K562 (cell line): ENCODE data around the gene LRRC74B. TPM values are rescaled to one million over a fixed set of nuclear protein-coding genes. Genes with fewer than 3 reads are reported as not detected.

ENCODE experiments used
- BRCA1 ChIP-seq, 2 experiments: fragments of 450-650 bp in 1 of 2; sonication (generic) in 1 of 2; formaldehyde crosslinking in 1 of 2; IDR thresholded peaks; 2 replicates each; pipeline versions ENCODE4 v1.5.0 to v1.6.1; 2017 to 2020; ENCODE audit warnings: mild to moderate bottlenecking in 1 of 2, missing genetic modification reagents in 1 of 2
- C11orf30 ChIP-seq: fragments of 450-650 bp; IDR thresholded peaks from 2 replicates; pipeline ENCODE4 v1.6.1; 2016; ENCODE audit warnings: low read depth, mild to moderate bottlenecking
- E2F6 ChIP-seq, 2 experiments: IDR thresholded peaks; 2 replicates each; pipeline ENCODE4 v1.6.1; 2011; ENCODE audit warnings: borderline replicate concordance in 1 of 2, control low read depth in 1 of 2, low read depth in 1 of 2, low read length in 1 of 2, mild to moderate bottlenecking in 1 of 2, mixed read lengths in 1 of 2, moderate library complexity in 1 of 2; ENCODE audit not compliant: insufficient read depth in 1 of 2, insufficient read length in 1 of 2, poor library complexity in 1 of 2, severe bottlenecking in 1 of 2; ENCODE audit errors: extremely low read depth in 1 of 2
- ERF ChIP-seq: fragments of 450-650 bp; formaldehyde crosslinking; IDR thresholded peaks from 2 replicates; pipeline ENCODE4 v1.4.0; 2020; ENCODE audit warnings: mild to moderate bottlenecking, mixed read lengths
- FOXA3 ChIP-seq, 2 experiments: fragments of 450-650 bp in 1 of 2; sonication (generic) in 1 of 2; formaldehyde crosslinking; IDR thresholded peaks in 1 of 2; conservative IDR thresholded peaks in 1 of 2; 2 replicates each; pipeline versions ENCODE4 v1.4.0 to v1.8.0; 2020 to 2022; ENCODE audit warnings: mild to moderate bottlenecking in 2 of 2, missing genetic modification reagents in 1 of 2
- FOXJ3 ChIP-seq: sonication (generic); formaldehyde crosslinking; IDR thresholded peaks from 2 replicates; pipeline ENCODE4 v1.4.0; 2020; ENCODE audit warnings: mild to moderate bottlenecking, missing genetic modification reagents
- MXD1 ChIP-seq: fragments of 250-450 bp; sonication (Bioruptor Pico); IDR thresholded peaks from 2 replicates; pipeline ENCODE4 v1.8.0; 2021; ENCODE audit warnings: borderline replicate concordance, mild to moderate bottlenecking, moderate library complexity; ENCODE audit not compliant: poor library complexity, severe bottlenecking
- PHF20 ChIP-seq: fragments of 450-650 bp; IDR thresholded peaks from 2 replicates; pipeline ENCODE4 v1.6.1; 2018; ENCODE audit not compliant: partially characterized antibody
- POLR3A ChIP-seq: IDR thresholded peaks from 2 replicates; pipeline ENCODE4 v1.6.1; 2011; ENCODE audit warnings: borderline replicate concordance, mild to moderate bottlenecking, moderate library complexity; ENCODE audit not compliant: insufficient read length, insufficient read depth; ENCODE audit errors: extremely low read depth
- PRPF4 ChIP-seq: fragments of 200-400 bp; formaldehyde crosslinking; IDR thresholded peaks from one replicate; pipeline ENCODE4 v1.6.1; 2017; ENCODE audit warnings: low read length, low read depth, mild to moderate bottlenecking; ENCODE audit not compliant: insufficient read depth, poor library complexity, severe bottlenecking
- RB1 ChIP-seq: fragments of 450-650 bp; IDR thresholded peaks from 2 replicates; pipeline ENCODE4 v1.6.1; 2017; ENCODE audit warnings: low read depth, mild to moderate bottlenecking
- SMARCC2 ChIP-seq: fragments of 450-650 bp; IDR thresholded peaks from 2 replicates; pipeline ENCODE4 v1.6.1; 2017; ENCODE audit warnings: antibody characterized with exemption, moderate library complexity, mild to moderate bottlenecking, low read depth
- SREBF1 ChIP-seq: fragments of 150-350 bp; IDR thresholded peaks from 2 replicates; pipeline ENCODE4 v1.6.1; 2014; ENCODE audit warnings: antibody characterized with exemption, low read depth, low read length, borderline replicate concordance
- YY1 ChIP-seq, 3 experiments: IDR thresholded peaks; 2 replicates each; pipeline ENCODE4 v1.6.1; 2011; ENCODE audit warnings: low read length in 2 of 3, mild to moderate bottlenecking in 2 of 3, moderate library complexity in 2 of 3, borderline replicate concordance in 1 of 3, control low read depth in 1 of 3, low read depth in 1 of 3; ENCODE audit not compliant: insufficient read depth in 3 of 3, insufficient replicate concordance in 2 of 3, control insufficient read depth in 1 of 3, insufficient read length in 1 of 3; ENCODE audit errors: extremely low read depth in 1 of 3
- ZNF134 ChIP-seq: fragments of 250-450 bp; sonication (Bioruptor Pico); conservative IDR thresholded peaks from 2 replicates; pipeline ENCODE4 v1.4.0; 2020
- ZNF184 ChIP-seq: sonication (generic); formaldehyde crosslinking; IDR thresholded peaks from 2 replicates; pipeline ENCODE4 v1.5.0; 2020; ENCODE audit warnings: missing genetic modification reagents
- ZNF263 ChIP-seq: sonication (generic); formaldehyde crosslinking; IDR thresholded peaks from 2 replicates; pipeline ENCODE4 v1.8.0; 2022; ENCODE audit warnings: mild to moderate bottlenecking, missing genetic modification reagents, borderline replicate concordance
- ZNF584 ChIP-seq: fragments of 200-800 bp; sonication (Bioruptor generic); IDR thresholded peaks from 2 replicates; pipeline ENCODE4 v1.6.1; 2016; ENCODE audit warnings: low read depth, mild to moderate bottlenecking, missing genetic modification characterization, missing compliant biosample characterization
- ZNF592 ChIP-seq: fragments of 450-650 bp; IDR thresholded peaks from 2 replicates; pipeline ENCODE4 v1.6.1; 2017; ENCODE audit warnings: antibody characterized with exemption, mild to moderate bottlenecking
- ZNF764 ChIP-seq: fragments of 250-450 bp; sonication (Bioruptor Pico); IDR thresholded peaks from 2 replicates; pipeline ENCODE4 v1.4.0; 2020; ENCODE audit warnings: low read depth, mild to moderate bottlenecking, moderate library complexity
- polyA plus RNA-seq, 8 experiments: library from polyadenylated mRNA; depleted of rRNA in 4 of 8; stranded (reverse) in 5 of 8; unstranded in 3 of 8; fragments of >200 nt; fragmentation: Nextera tagmentation in 2 of 8; fragmentation: Illumina TruSeq in 1 of 8; extraction: Ambion mirVana in 2 of 8; extraction: Trizol in 1 of 8; gene quantifications; 2 replicates each; pipeline versions ENCODE4 v1.2.1 to v1.2.3, GENCODE V29; 2011 to 2014; ENCODE audit warnings: inconsistent platforms in 1 of 8, missing spikeins in 1 of 8
- total RNA-seq, 7 experiments: library from RNA; depleted of rRNA in 6 of 7; stranded (reverse); fragments of >200 nt in 6 of 7; fragmentation: Illumina TruSeq in 2 of 7; extraction: Trizol in 2 of 7; gene quantifications; 2 replicates each; pipeline versions ENCODE4 v1.2.1 to v1.2.3, GENCODE V29; 2011 to 2021; ENCODE audit warnings: low replicate concordance in 1 of 7

Gene LRRC74B
- total and polyA plus RNA-seq, 9 of the 15 experiments (the other 6 are each of a cell fraction or from before 2014, with no cell fraction given): not detected

- TF ChIP-seq C11orf30 (no peak), FOXA3 (CRISPR knock-in tag; conservative IDR thresholded peaks at IDR 0.05 in 1 of 2, IDR thresholded peaks at IDR 0.05 in 1 of 2) (0 out of 4 replicates have a peak, but pooled peaks of 1 of the 2 experiments have one; percentile 17), ZNF184 (CRISPR knock-in tag) (peak; percentile 9), RB1 (peak; percentile 31; the same call in 1 of the 2 replicates), MXD1 (peak; percentile 15), ERF (no peak; the same call in 1 of the 2 replicates), BRCA1 (IDR thresholded peaks at IDR 0.05) (no peak), BRCA1 (CRISPR knock-in tag; IDR thresholded peaks at IDR 0.05) (peak; percentile 19; the same call in 1 of the 2 replicates), ZNF584 (CRISPR knock-in tag) (no peak), SREBF1 (0 out of 2 replicates have a peak, but pooled peaks have one; percentile 39), FOXJ3 (CRISPR knock-in tag) (no peak), E2F6 (IDR thresholded peaks at IDR 0.05; ENCODE audit: borderline replicate concordance in 1 of 2, extremely low read depth in 1 of 2, insufficient read depth in 1 of 2, insufficient read length in 1 of 2, low read depth in 1 of 2, low read length in 1 of 2, poor library complexity in 1 of 2, severe bottlenecking in 1 of 2) (peak in 1 of 2 experiments; percentile 1), YY1 (IDR thresholded peaks at IDR 0.05; ENCODE audit: borderline replicate concordance in 1 of 3, control insufficient read depth in 1 of 3, extremely low read depth in 1 of 3, insufficient read depth in 3 of 3, insufficient read length in 1 of 3, insufficient replicate concordance in 2 of 3, low read depth in 1 of 3, low read length in 2 of 3) (peak in 1 of 3 experiments; percentile 25), ZNF592 (no peak), SMARCC2 (no peak), PHF20 (no peak), ZNF764 (CRISPR knock-in tag) (no peak), ZNF134 (CRISPR knock-in tag) (no peak), ZNF263 (CRISPR knock-in tag) (peak; percentile 94), POLR3A (no peak), PRPF4 (no peak)
These were observed 34.8 kb downstream of the LRRC74B start (continued) for GRCh38 chr22:21080435-21081137.
